WERI-Rb-1 (cell line): Measurements from ENCODE around the gene SEMA4D.

Experiments used
- DNase-seq: peaks from one replicate; pipeline ENCODE4 v3.0.0-alpha.2; 2020
- H3K27ac ChIP-seq: fragments of 250-450 bp; sonication (Bioruptor Pico); 2 replicates; pipeline ENCODE4 v1.5.1; 2020; ENCODE audit warnings: mild to moderate bottlenecking, moderate library complexity
- H3K27me3 ChIP-seq: fragments of 250-450 bp; sonication (Bioruptor Pico); 2 replicates; pipeline ENCODE4 v1.5.1; 2021; ENCODE audit warnings: mild to moderate bottlenecking, low read depth, moderate library complexity; ENCODE audit not compliant: insufficient read depth, severe bottlenecking
- H3K36me3 ChIP-seq: fragments of 250-450 bp; sonication (Bioruptor Pico); 2 replicates; pipeline ENCODE4 v1.5.1; 2020; ENCODE audit warnings: mild to moderate bottlenecking, moderate library complexity
- H3K4me3 ChIP-seq: 2 replicates; pipeline ENCODE4 v1.5.1; 2011; ENCODE audit warnings: low read depth, mild to moderate bottlenecking, control low read depth, low read length
- H3K9me3 ChIP-seq: fragments of 250-450 bp; sonication (Bioruptor Pico); 2 replicates; pipeline ENCODE4 v1.5.1; 2021; ENCODE audit warnings: mild to moderate bottlenecking, moderate library complexity; ENCODE audit not compliant: severe bottlenecking
- CTCF ChIP-seq: IDR thresholded peaks from 2 replicates; pipeline ENCODE4 v1.5.1; 2011; ENCODE audit warnings: low read depth, mild to moderate bottlenecking, control low read depth, inconsistent platforms, low read length

Gene SEMA4D

GRCh38 chr9:89514337-89514736 lies 16.4 kb upstream of the SEMA4D start:
- peak overlapping the region; percentile 28 for H3K27ac ChIP-seq
- H3K27me3 ChIP-seq, result no peaks in the 10 kb centered on the region
- no peaks in the 10 kb centered on the region for H3K9me3 ChIP-seq
- no peak overlapping the region for H3K4me3 ChIP-seq
- DNase-seq, result peak; percentile 65
- no peaks in the 10 kb centered on the region for H3K36me3 ChIP-seq
- TF ChIP-seq CTCF, result no peak

GRCh38 chr9:89513837-89514236 lies 15.9 kb upstream of the SEMA4D start:
- no peak for TF ChIP-seq CTCF
- H3K27ac ChIP-seq, result peak overlapping the region; percentile 28
- no peaks in the 10 kb centered on the region for H3K36me3 ChIP-seq
- no peak for DNase-seq
- no peaks in the 10 kb centered on the region for H3K9me3 ChIP-seq
- no peak overlapping the region for H3K4me3 ChIP-seq
- H3K27me3 ChIP-seq, result no peaks in the 10 kb centered on the region

- Histone ChIP-seq H3K27ac (no peak overlapping the region), H3K27me3 (no peaks in the 10 kb centered on the region), H3K36me3 (no peaks in the 10 kb centered on the region), H3K9me3 (no peaks in the 10 kb centered on the region), H3K4me3 (no peak overlapping the region)
- TF ChIP-seq CTCF, result no peak
- no peak for DNase-seq
These were observed 14.5 kb upstream of the SEMA4D start for GRCh38 chr9:89512382-89512781.

- Histone ChIP-seq H3K36me3 (no peaks in the 10 kb centered on the region), H3K9me3 (no peaks in the 10 kb centered on the region), H3K4me3 (no peak overlapping the region), H3K27ac (no peak overlapping the region), H3K27me3 (no peaks in the 10 kb centered on the region)
- no peak for DNase-seq
- TF ChIP-seq CTCF, result no peak
These were observed 11.2 kb upstream of the SEMA4D start for GRCh38 chr9:89508951-89509615.

- TF ChIP-seq CTCF, result no peak
- Histone ChIP-seq H3K27ac (no peak overlapping the region), H3K27me3 (no peaks in the 10 kb centered on the region), H3K4me3 (no peak overlapping the region), H3K9me3 (no peaks in the 10 kb centered on the region), H3K36me3 (no peaks in the 10 kb centered on the region)
- no peak for DNase-seq
These were observed 8.0 kb upstream of the SEMA4D start for GRCh38 chr9:89505911-89506310.

GRCh38 chr9:89505048-89505447 lies 7.1 kb upstream of the SEMA4D start:
- Histone ChIP-seq H3K27me3 (no peaks in the 10 kb centered on the region), H3K27ac (no peak overlapping the region), H3K9me3 (no peaks in the 10 kb centered on the region), H3K36me3 (no peaks in the 10 kb centered on the region), H3K4me3 (no peak overlapping the region)
- no peak for TF ChIP-seq CTCF
- DNase-seq, result no peak
